Heart left ventricle (tissue), 16 donors: ENCODE results near the gene PRPF39. TPM values are rescaled to one million over a fixed set of nuclear protein-coding genes. Genes with fewer than 3 reads are reported as not detected.

Experiments
- ATAC-seq, 4 donors: fragments of 200-7000 bp; cut with Tn5 transposase; one replicate each; pipeline ENCODE4 v1.9.1; 2020 to 2022; ENCODE audit warnings: moderate library complexity in 4 of 4, mild to moderate bottlenecking in 3 of 4, moderate number of reproducible peaks in 1 of 4
- DNase-seq, 5 donors: peaks; one replicate each; pipeline ENCODE4 v3.0.0-alpha.2; 2020
- H3K27ac ChIP-seq, 12 donors: fragments of 200-600 bp; sonication (generic) in 4 of 12; one replicate each; pipeline versions ENCODE4 v1.5.0 to v1.8.0; 2016 to 2022; ENCODE audit warnings: mild to moderate bottlenecking in 2 of 12
- H3K27me3 ChIP-seq, 9 donors: fragments of 200-600 bp; sonication (generic) in 2 of 9; one replicate each; pipeline versions ENCODE4 v1.5.1 to v1.8.0; 2016 to 2022; ENCODE audit warnings: mild to moderate bottlenecking in 3 of 9
- H3K36me3 ChIP-seq, 9 donors: fragments of 200-600 bp; sonication (generic) in 2 of 9; one replicate each; pipeline versions ENCODE4 v1.5.0 to v1.8.0; 2018 to 2022; ENCODE audit warnings: mild to moderate bottlenecking in 2 of 9
- H3K4me1 ChIP-seq, 12 donors: fragments of 200-600 bp; sonication (generic) in 4 of 12; one replicate each; pipeline versions ENCODE4 v1.5.0 to v1.8.0; 2016 to 2022; ENCODE audit warnings: mild to moderate bottlenecking in 3 of 12
- H3K4me3 ChIP-seq, 12 donors: fragments of 200-600 bp; sonication (generic) in 4 of 12; one replicate each; pipeline versions ENCODE4 v1.5.0 to v1.8.0; 2017 to 2022; ENCODE audit warnings: mild to moderate bottlenecking in 9 of 12, moderate library complexity in 4 of 12
- H3K9me3 ChIP-seq, 12 donors: fragments of 200-600 bp; sonication (generic) in 4 of 12; one replicate each; pipeline versions ENCODE4 v1.5.0 to v1.8.0; 2016 to 2022; ENCODE audit warnings: mild to moderate bottlenecking in 1 of 12
- POLR2A ChIP-seq, 2 donors: fragments of 450-650 bp; IDR thresholded peaks; one replicate each; pipeline ENCODE4 v1.6.1; 2017; ENCODE audit warnings: antibody characterized with exemption in 2 of 2, mild to moderate bottlenecking in 2 of 2, moderate library complexity in 2 of 2
- WGBS, 4 donors: extraction: QIAGEN DNeasy Blood & Tissue Kit in 2 of 4; methylation state at CpG; one replicate each; pipeline versions ENCODE4 v1.1.5 to v1.1.7; 2013 to 2018; 5-methylcytosine and 5-hydroxymethylcytosine counted together
- intact Hi-C, 10 donors: fragments of 100-400 bp; cut with DNase I; formaldehyde crosslinking; loops; one replicate each; pipeline versions ENCODE4 v1.11.1 to v1.14.2; 2022
- polyA plus RNA-seq, 2 donors: library from polyadenylated mRNA; stranded (reverse); fragments of 200-250 nt; gene quantifications; one replicate each; pipeline ENCODE4 v1.2.3, GENCODE V29; 2013
- total RNA-seq, 9 donors: library from RNA; depleted of rRNA in 2 of 9; stranded (reverse); fragments of >200 nt in 2 of 9; fragmentation: NEBNext Ultra II Directional in 3 of 9; extraction: Animal tissue kit (Norgen Biotek cat#: 25700) in 3 of 9; gene quantifications; one replicate each; pipeline versions ENCODE4 v1.1.0 to v1.2.4, GENCODE V29; 2016 to 2023
- TF ChIP-seq, protein P1 (sequence below), 12 donors: fragments of 200-600 bp; sonication (generic) in 4 of 12; IDR thresholded peaks; one replicate each; pipeline versions ENCODE4 v1.5.0 to v1.8.0; 2018 to 2022; ENCODE audit warnings: antibody characterized with exemption in 12 of 12, mild to moderate bottlenecking in 5 of 12
- donor health status: ischemic (EF 13 %, LVEDD 7.1; RV severe dilation, severe dysfunction).
- donor health status: healthy with polysubstance abuse.
- donor health status: DM: no; HTN: yes; CAD: no.
- donor health status: DM: no; HTN: no; CAD: no.
- donor health status: ischemic (EF 25% LVEDD 6.9; RV normal size, moderate dysfunction).
- donor health status: ischemic (EF 25% LVEDD 5.7; RV mildly dilated, moderate dysfunction).
- donor health status: healthy.
- donor health status: DM: yes; HTN: yes; CAD: no.
- donor health status: ischemic (EF 35%, LVEDD 5.7; RV mildly dilated, moderate dysfunction).
- donor health status: nonischemic (EF 11% LVEDD 7.7; RV severe dilation, severe dysfunction).
- donor health status: DM: yes; HTN: yes; CAD: no.
- donor health status: PGD.
- donor health status: ischemic (EF 29% LVEDD 5.4; RV normal size, mild dysfunction).
- donor health status: nonischemic (EF 23%, LVEDD 6.1; RV moderate dilation, normal function).

The PRPF39 gene
- total and polyA plus RNA-seq, 11 donors: 5.9 to 17.0 (median 13.1) TPM

DNA sequence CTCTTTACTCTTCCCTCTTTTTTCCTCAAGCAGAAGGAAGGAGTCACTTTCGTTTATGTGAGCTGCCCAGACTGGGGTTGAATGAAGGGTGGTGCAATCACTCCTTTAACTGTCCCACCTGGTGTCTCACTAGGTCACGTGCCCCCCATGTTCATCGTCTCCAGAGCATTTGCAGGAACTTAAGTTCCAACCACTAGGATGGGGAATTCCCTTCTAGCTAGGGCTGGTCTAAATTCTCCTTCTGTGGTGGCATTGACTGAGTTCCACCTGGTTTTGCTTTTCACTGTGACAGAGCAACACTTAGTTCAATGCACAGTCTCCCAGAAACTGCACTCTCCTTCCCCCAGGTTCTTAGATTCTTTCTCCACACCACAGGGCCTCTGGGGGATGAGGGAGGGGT lies 61.3 kb downstream of the PRPF39 start:
- no peak for DNase-seq

DNA sequence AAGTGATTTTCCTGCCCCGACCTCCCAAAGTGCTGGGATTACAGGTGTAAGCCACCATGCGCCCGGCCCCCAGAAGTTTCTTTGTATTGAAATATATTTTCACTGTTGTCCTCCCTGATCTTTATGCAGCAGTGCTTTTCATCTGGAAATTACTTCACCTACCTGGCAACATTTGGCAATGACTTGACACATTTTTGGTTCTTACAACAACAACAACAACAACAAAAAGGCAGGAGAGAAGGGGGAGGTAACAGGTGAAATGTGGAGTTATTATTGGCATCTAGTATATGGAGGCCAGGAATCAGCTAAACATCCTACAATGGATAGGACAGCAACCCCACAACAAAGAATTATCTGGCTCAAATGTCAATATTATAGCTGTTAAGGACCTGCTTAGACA lies 65.7 kb downstream of the PRPF39 start:
- no peak for DNase-seq
- TF ChIP-seq POLR2A (IDR thresholded peaks at IDR 0.05): no peak
- TF ChIP-seq, protein P1, sequence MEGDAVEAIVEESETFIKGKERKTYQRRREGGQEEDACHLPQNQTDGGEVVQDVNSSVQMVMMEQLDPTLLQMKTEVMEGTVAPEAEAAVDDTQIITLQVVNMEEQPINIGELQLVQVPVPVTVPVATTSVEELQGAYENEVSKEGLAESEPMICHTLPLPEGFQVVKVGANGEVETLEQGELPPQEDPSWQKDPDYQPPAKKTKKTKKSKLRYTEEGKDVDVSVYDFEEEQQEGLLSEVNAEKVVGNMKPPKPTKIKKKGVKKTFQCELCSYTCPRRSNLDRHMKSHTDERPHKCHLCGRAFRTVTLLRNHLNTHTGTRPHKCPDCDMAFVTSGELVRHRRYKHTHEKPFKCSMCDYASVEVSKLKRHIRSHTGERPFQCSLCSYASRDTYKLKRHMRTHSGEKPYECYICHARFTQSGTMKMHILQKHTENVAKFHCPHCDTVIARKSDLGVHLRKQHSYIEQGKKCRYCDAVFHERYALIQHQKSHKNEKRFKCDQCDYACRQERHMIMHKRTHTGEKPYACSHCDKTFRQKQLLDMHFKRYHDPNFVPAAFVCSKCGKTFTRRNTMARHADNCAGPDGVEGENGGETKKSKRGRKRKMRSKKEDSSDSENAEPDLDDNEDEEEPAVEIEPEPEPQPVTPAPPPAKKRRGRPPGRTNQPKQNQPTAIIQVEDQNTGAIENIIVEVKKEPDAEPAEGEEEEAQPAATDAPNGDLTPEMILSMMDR (IDR thresholded peaks at IDR 0.05): no peak

More for the DNA sequence above, 61.3 kb downstream of the PRPF39 start:
- H3K4me3 ChIP-seq: no peak overlapping the region
- TF ChIP-seq, protein P1 (IDR thresholded peaks at IDR 0.05): no peak
- no peak for TF ChIP-seq POLR2A (IDR thresholded peaks at IDR 0.05)
- peaks cover 0 to 11% (median 0%) of the 10 kb centered on the region in 9 donors for H3K36me3 ChIP-seq
- no peak for ATAC-seq
- no peak overlapping the region for H3K27ac ChIP-seq
- WGBS, 4 donors: 91 to 92% (median 92%) methylated on average over 3 of the region's 3 CpGs
- no peaks in the 10 kb centered on the region for H3K4me1 ChIP-seq
- H3K27me3 ChIP-seq: no peaks in the 10 kb centered on the region
- intact Hi-C loops: loop anchor here in 1 of 10 donors (10.0 kb wide), 2 partner anchors 100 to 220 kb away; no protein-coding TSS in a partner anchor
- no peaks in the 10 kb centered on the region for H3K9me3 ChIP-seq

DNA sequence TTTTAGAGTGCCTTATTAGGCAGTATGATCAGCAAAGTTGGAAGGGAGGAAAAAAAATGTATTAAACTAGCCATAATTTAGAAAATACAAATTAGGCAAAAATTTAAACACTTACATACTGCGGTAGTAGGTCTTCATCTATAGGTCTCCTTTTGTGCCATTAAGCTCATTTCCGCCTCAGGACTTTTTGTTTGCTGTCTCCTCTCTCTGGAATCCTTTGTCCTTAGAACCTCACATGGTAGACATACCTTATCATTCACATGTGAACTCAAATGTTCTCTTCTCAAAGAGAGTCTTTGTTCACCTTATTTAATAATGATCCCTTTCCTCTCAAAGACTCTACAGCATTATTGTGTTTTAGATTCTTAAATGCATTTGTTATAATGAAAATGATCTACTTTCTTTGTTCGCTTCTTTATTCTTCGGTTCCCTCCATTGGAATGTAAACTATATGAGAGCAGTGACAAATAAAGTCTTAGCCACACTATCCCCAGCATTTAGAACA lies 66.5 kb downstream of the PRPF39 start:
- Histone ChIP-seq H3K9me3 (no peaks in the 10 kb centered on the region), H3K4me1 (peaks cover 0 to 5% (median 0%) of the 10 kb centered on the region in 12 donors), H3K27ac (no peak overlapping the region), H3K27me3 (no peaks in the 10 kb centered on the region), H3K36me3 (peaks cover 0 to 11% (median 4%) of the 10 kb centered on the region in 9 donors), H3K4me3 (no peak overlapping the region)
- DNase-seq (no peak), ATAC-seq (no peak)
- intact Hi-C loops: no loop called here
- WGBS, 4 donors: 95 to 97% (median 96%) methylated on average over 4 of the region's 4 CpGs
- no peak for TF ChIP-seq POLR2A (IDR thresholded peaks at IDR 0.05)
- TF ChIP-seq, protein P1 (IDR thresholded peaks at IDR 0.05): no peak

More for the DNA sequence above, 65.7 kb downstream of the PRPF39 start:
- H3K27me3 ChIP-seq: no peaks in the 10 kb centered on the region
- H3K27ac ChIP-seq: no peak overlapping the region
- H3K4me1 ChIP-seq: peaks cover 0 to 5% (median 0%) of the 10 kb centered on the region in 12 donors
- no peaks in the 10 kb centered on the region for H3K9me3 ChIP-seq
- no peak for ATAC-seq
- H3K36me3 ChIP-seq: peaks cover 0 to 11% (median 4%) of the 10 kb centered on the region in 9 donors
- 94 to 96% (median 94%) methylated on average over 3 of the region's 3 CpGs for WGBS, 4 donors
- intact Hi-C loops: loop anchor here in 1 of 10 donors (10.0 kb wide), 2 partner anchors 95 to 225 kb away; no protein-coding TSS in a partner anchor
- H3K4me3 ChIP-seq: no peak overlapping the region

DNA sequence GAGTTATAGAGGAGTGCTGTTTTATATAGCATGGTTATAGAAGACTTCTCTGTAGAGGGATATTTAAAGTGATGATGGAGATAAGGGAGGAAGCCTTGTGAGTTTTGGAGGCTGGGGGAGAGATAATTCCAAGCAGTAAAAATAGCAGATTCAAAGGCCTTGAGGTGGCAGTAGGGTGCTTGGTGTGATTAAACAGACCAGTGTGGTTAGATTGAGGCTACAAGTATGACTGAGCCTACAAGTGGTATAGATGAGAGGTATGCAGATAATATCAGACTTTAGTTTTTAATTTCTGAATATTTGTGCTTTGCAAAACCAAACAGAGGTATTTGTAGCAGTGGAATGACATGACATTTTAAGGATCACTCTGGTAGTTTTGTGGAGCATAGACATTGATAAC lies 72.2 kb downstream of the PRPF39 start:
- DNase-seq: no peak

More for the DNA sequence above, 72.2 kb downstream of the PRPF39 start:
- Histone ChIP-seq H3K27me3 (no peaks in the 10 kb centered on the region), H3K4me1 (peaks cover 0 to 5% (median 0%) of the 10 kb centered on the region in 12 donors), H3K27ac (no peak overlapping the region), H3K4me3 (no peak overlapping the region), H3K36me3 (peaks cover 0 to 10% (median 0%) of the 10 kb centered on the region in 9 donors), H3K9me3 (no peaks in the 10 kb centered on the region)
- intact Hi-C loops: no loop called here
- ATAC-seq: no peak
- TF ChIP-seq, protein P1 (IDR thresholded peaks at IDR 0.05): no peak
- TF ChIP-seq POLR2A (IDR thresholded peaks at IDR 0.05): no peak

Other genes starting within 250 kb of the PRPF39 start
- 10 to 100 TPM in 6 of 9 donors, 1 to 10 TPM in 3; 6.2 to 13.5 (median 10.5) TPM for gene KLHL28, start 122.2 kb upstream of the PRPF39 start, total RNA-seq
- gene KLHL28, start 122.2 kb upstream of the PRPF39 start, polyA plus RNA-seq: 1 to 10 TPM; 2.1 to 3.3 TPM
- 10 to 100 TPM; 15.2 to 24.0 (median 19.4) TPM for gene TOGARAM1, start 121.9 kb upstream of the PRPF39 start, total RNA-seq
- gene TOGARAM1, start 121.9 kb upstream of the PRPF39 start, polyA plus RNA-seq: 1 to 10 TPM; 2.7 to 7.0 TPM
- gene FKBP3, start 50.4 kb downstream of the PRPF39 start, total RNA-seq: 100 to 1,000 TPM in 4 of 9 donors, 10 to 100 TPM in 5; 66.8 to 131 (median 99.1) TPM
- 100 to 1,000 TPM in 1 of 2 donors, 10 to 100 TPM in 1; 81.8 to 226 TPM for gene FKBP3, start 50.4 kb downstream of the PRPF39 start, polyA plus RNA-seq
- 1 to 10 TPM; 1.8 to 4.5 (median 3.2) TPM for gene FANCM, start 51.8 kb downstream of the PRPF39 start, total RNA-seq
- 1 to 10 TPM; 1.4 to 2.9 TPM for gene FANCM, start 51.8 kb downstream of the PRPF39 start, polyA plus RNA-seq
- gene MIS18BP1, start 169.1 kb downstream of the PRPF39 start, total RNA-seq: 10 to 100 TPM in 2 of 9 donors, 1 to 10 TPM in 7; 4.1 to 22.0 (median 7.1) TPM
- 1 to 10 TPM; 3.4 to 3.7 TPM for gene MIS18BP1, start 169.1 kb downstream of the PRPF39 start, polyA plus RNA-seq